WTC11 (cell line): ENCODE results near the gene ZNF787. TPM values are rescaled to one million over a fixed set of nuclear protein-coding genes. Genes with fewer than 3 reads are reported as not detected.

Source experiments
- ATAC-seq: fragments of 200-7000 bp; cut with Tn5 transposase; 2 replicates; pipeline ENCODE4 v1.10.0; 2021; ENCODE audit warnings: mild to moderate bottlenecking, moderate library complexity
- CTCF ChIA-PET: fragments of 300-600 bp; sonication (Branson Sonifier 250); formaldehyde crosslinking; loops from one replicate; lab custom pipeline; 2021; ENCODE audit warnings: antibody characterized with exemption; lab: Charles Lee
- POLR2A ChIA-PET: fragments of 350-600 bp; sonication (Branson Sonifier 250); formaldehyde crosslinking; loops from one replicate; lab custom pipeline; 2021; ENCODE audit warnings: antibody characterized with exemption; lab: Charles Lee
- DNase-seq: peaks from one replicate; pipeline ENCODE4 v3.0.0; 2021; ENCODE audit warnings: low spot score
- H3K27ac Mint-ChIP-seq: 2 replicates; pipeline ENCODE4 v1.8.0; 2021; ENCODE audit warnings: mixed read lengths
- H3K27me3 Mint-ChIP-seq: 2 replicates; pipeline ENCODE4 v1.8.0; 2021; ENCODE audit warnings: low read depth, mild to moderate bottlenecking, moderate library complexity, mixed read lengths
- H3K36me3 Mint-ChIP-seq: 2 replicates; pipeline ENCODE4 v1.8.0; 2021; ENCODE audit warnings: mixed read lengths
- H3K4me1 Mint-ChIP-seq: 2 replicates; pipeline ENCODE4 v1.8.0; 2022; ENCODE audit warnings: mixed read lengths
- H3K4me3 Mint-ChIP-seq: 2 replicates; pipeline ENCODE4 v1.8.0; 2021; ENCODE audit warnings: mild to moderate bottlenecking, moderate library complexity, mixed read lengths
- H3K9me3 Mint-ChIP-seq: 2 replicates; pipeline ENCODE4 v1.8.0; 2021; ENCODE audit warnings: mixed read lengths
- AFF4 ChIP-seq: sonication (generic); formaldehyde crosslinking; IDR thresholded peaks from 2 replicates; pipeline ENCODE4 v1.8.1; 2023; ENCODE audit warnings: mild to moderate bottlenecking, missing genetic modification reagents, borderline replicate concordance
- ARID4B ChIP-seq: sonication (generic); formaldehyde crosslinking; IDR thresholded peaks from 2 replicates; pipeline ENCODE4 v1.8.0; 2023; ENCODE audit warnings: missing genetic modification reagents, mild to moderate bottlenecking, borderline replicate concordance
- ATF2 ChIP-seq: sonication (generic); formaldehyde crosslinking; IDR thresholded peaks from 2 replicates; pipeline ENCODE4 v1.8.1; 2022; ENCODE audit warnings: low read depth, missing genetic modification reagents, borderline replicate concordance
- CREB1 ChIP-seq: sonication (generic); formaldehyde crosslinking; IDR thresholded peaks from 2 replicates; pipeline ENCODE4 v1.8.0; 2023; ENCODE audit warnings: mild to moderate bottlenecking, missing genetic modification reagents
- CREM ChIP-seq: sonication (generic); formaldehyde crosslinking; IDR thresholded peaks from 2 replicates; pipeline ENCODE4 v1.8.1; 2022; ENCODE audit warnings: mild to moderate bottlenecking, missing genetic modification reagents, moderate library complexity
- ERG ChIP-seq: fragments of 250-450 bp; sonication (Bioruptor Pico); IDR thresholded peaks from 2 replicates; pipeline ENCODE4 v1.8.0; 2021; ENCODE audit warnings: mild to moderate bottlenecking
- ETV6 ChIP-seq: sonication (generic); formaldehyde crosslinking; IDR thresholded peaks from 2 replicates; pipeline ENCODE4 v1.8.1; 2022; ENCODE audit warnings: mild to moderate bottlenecking, missing genetic modification reagents
- GABPB1 ChIP-seq: sonication (generic); formaldehyde crosslinking; IDR thresholded peaks from 2 replicates; pipeline ENCODE4 v1.8.1; 2023; ENCODE audit warnings: mild to moderate bottlenecking, missing genetic modification reagents
- NFE2L1 ChIP-seq: sonication (generic); formaldehyde crosslinking; IDR thresholded peaks from 2 replicates; pipeline ENCODE4 v1.8.1; 2023; ENCODE audit warnings: missing genetic modification reagents
- PRRX2 ChIP-seq: fragments of 250-450 bp; sonication (Bioruptor Pico); IDR thresholded peaks from 2 replicates; pipeline ENCODE4 v1.8.0; 2021; ENCODE audit warnings: mild to moderate bottlenecking
- SMAD3 ChIP-seq: sonication (generic); formaldehyde crosslinking; IDR thresholded peaks from 2 replicates; pipeline ENCODE4 v1.8.0; 2022; ENCODE audit warnings: missing genetic modification reagents, mild to moderate bottlenecking, borderline replicate concordance
- TP53 ChIP-seq: sonication (generic); formaldehyde crosslinking; IDR thresholded peaks from 2 replicates; pipeline ENCODE4 v1.8.1; 2023; ENCODE audit warnings: mild to moderate bottlenecking, missing genetic modification reagents
- USF2 ChIP-seq: sonication (generic); formaldehyde crosslinking; IDR thresholded peaks from 2 replicates; pipeline ENCODE4 v1.8.1; 2023; ENCODE audit warnings: mild to moderate bottlenecking, missing genetic modification reagents, moderate library complexity
- ZNF281 ChIP-seq: sonication (generic); formaldehyde crosslinking; IDR thresholded peaks from 2 replicates; pipeline ENCODE4 v1.8.0; 2023; ENCODE audit warnings: mild to moderate bottlenecking, missing genetic modification reagents
- ZNF317 ChIP-seq: sonication (generic); formaldehyde crosslinking; IDR thresholded peaks from 2 replicates; pipeline ENCODE4 v1.8.1; 2023; ENCODE audit warnings: low read depth, mild to moderate bottlenecking, moderate library complexity, missing genetic modification reagents, borderline replicate concordance
- total RNA-seq: library from RNA; stranded (reverse); gene quantifications from 3 replicates; pipeline ENCODE4 v1.2.3, GENCODE V29; 2021
- TF ChIP-seq, protein P1 (sequence below): sonication (generic); formaldehyde crosslinking; conservative IDR thresholded peaks from 2 replicates; pipeline ENCODE4 v1.8.1; 2023; ENCODE audit warnings: mild to moderate bottlenecking, low read depth, missing genetic modification reagents, moderate library complexity

The ZNF787 gene
- total RNA-seq, 1 experiment from 2014 or later = 62.9 TPM

- ATAC-seq (no peak), DNase-seq (no peak)
- ChIA-PET POLR2A (no interaction called here), CTCF (interaction anchor here (1.0 to 2.6 kb wide), 4 partner anchors 12 to 426 kb away, joined by 3 to 7 read pairs (median 4); no protein-coding TSS in a partner anchor)
- Mint-ChIP-seq H3K4me3 (no peak overlapping the region), H3K27me3 (no peaks in the 10 kb centered on the region), H3K27ac (no peak overlapping the region), H3K36me3 (peaks cover 46% of the 10 kb centered on the region), H3K9me3 (peaks cover 4% of the 10 kb centered on the region; the same call in 1 of the 2 replicates), H3K4me1 (peaks cover 7% of the 10 kb centered on the region; the same call in 1 of the 2 replicates)
- no peak for TF ChIP-seq NFE2L1 (CRISPR knock-in tag)
- no peak for TF ChIP-seq GABPB1
- TF ChIP-seq ATF2 = no peak
- no peak for TF ChIP-seq AFF4 (CRISPR knock-in tag)
- TF ChIP-seq ETV6 (CRISPR knock-in tag) = no peak
- no peak for TF ChIP-seq CREB1 (CRISPR knock-in tag)
- no peak for TF ChIP-seq PRRX2 (CRISPR knock-in tag)
- no peak for TF ChIP-seq SMAD3 (CRISPR knock-in tag)
- TF ChIP-seq ZNF281 = no peak
- TF ChIP-seq, protein P1, sequence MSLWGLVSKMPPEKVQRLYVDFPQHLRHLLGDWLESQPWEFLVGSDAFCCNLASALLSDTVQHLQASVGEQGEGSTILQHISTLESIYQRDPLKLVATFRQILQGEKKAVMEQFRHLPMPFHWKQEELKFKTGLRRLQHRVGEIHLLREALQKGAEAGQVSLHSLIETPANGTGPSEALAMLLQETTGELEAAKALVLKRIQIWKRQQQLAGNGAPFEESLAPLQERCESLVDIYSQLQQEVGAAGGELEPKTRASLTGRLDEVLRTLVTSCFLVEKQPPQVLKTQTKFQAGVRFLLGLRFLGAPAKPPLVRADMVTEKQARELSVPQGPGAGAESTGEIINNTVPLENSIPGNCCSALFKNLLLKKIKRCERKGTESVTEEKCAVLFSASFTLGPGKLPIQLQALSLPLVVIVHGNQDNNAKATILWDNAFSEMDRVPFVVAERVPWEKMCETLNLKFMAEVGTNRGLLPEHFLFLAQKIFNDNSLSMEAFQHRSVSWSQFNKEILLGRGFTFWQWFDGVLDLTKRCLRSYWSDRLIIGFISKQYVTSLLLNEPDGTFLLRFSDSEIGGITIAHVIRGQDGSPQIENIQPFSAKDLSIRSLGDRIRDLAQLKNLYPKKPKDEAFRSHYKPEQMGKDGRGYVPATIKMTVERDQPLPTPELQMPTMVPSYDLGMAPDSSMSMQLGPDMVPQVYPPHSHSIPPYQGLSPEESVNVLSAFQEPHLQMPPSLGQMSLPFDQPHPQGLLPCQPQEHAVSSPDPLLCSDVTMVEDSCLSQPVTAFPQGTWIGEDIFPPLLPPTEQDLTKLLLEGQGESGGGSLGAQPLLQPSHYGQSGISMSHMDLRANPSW = no peak
- TF ChIP-seq TP53 (CRISPR knock-in tag) = no peak
- no peak for TF ChIP-seq ARID4B (CRISPR knock-in tag)
- TF ChIP-seq ERG (CRISPR knock-in tag) = no peak
- no peak for TF ChIP-seq USF2 (CRISPR knock-in tag)
- no peak for TF ChIP-seq CREM (CRISPR knock-in tag)
- TF ChIP-seq ZNF317 (CRISPR knock-in tag) = no peak
These were observed 23.8 kb downstream of the ZNF787 start for GRCh38 chr19:56097306-56097705.
